HepG2 (cell line): ENCODE data around the gene CFAP221. TPM values are rescaled to one million over a fixed set of nuclear protein-coding genes. Genes with fewer than 3 reads are reported as not detected.

Source experiments
- ATAC-seq: fragments of 200-7000 bp; cut with Tn5 transposase; 3 replicates; pipeline ENCODE4 v1.9.1; 2020; ENCODE audit warnings: mild to moderate bottlenecking, moderate library complexity
- BruUV-seq: library from RNA; stranded (reverse); fragments of 400-500 nt; replicated peaks from 2 replicates; lab custom pipeline; 2021; lab: Mats Ljungman, UMichigan
- CTCF ChIA-PET: fragments of 300-600 bp; formaldehyde crosslinking; extraction: SDS; loops from one replicate; lab custom pipeline; 2021; ENCODE audit warnings: low total read pairs, inconsistent platforms, low intra/inter-chr PET ratio; lab: Yijun Ruan, JAX
- POLR2A ChIA-PET: fragments of 350-600 bp; sonication (Branson Sonifier 250); formaldehyde crosslinking; loops from one replicate; lab custom pipeline; 2020; ENCODE audit warnings: antibody characterized with exemption, inconsistent platforms; lab: Yijun Ruan, JAX
- DNase-seq: peaks from one replicate; pipeline ENCODE4 v3.0.0-alpha.2; 2015; ENCODE audit warnings: low spot score
- FAIRE-seq: peaks from 3 replicates; lab custom pipeline; 2011; peaks lifted over from hg19 to GRCh38; lab: Jason Lieb, UNC
- H2AFZ ChIP-seq: one replicate; pipeline ENCODE4 v1.6.1; 2011; ENCODE audit warnings: low read length, inconsistent platforms
- H3K27ac ChIP-seq: fragments of 300-600 bp; 3 replicates; pipeline ENCODE4 v1.8.0; 2011; ENCODE audit warnings: mixed run types, mild to moderate bottlenecking, mixed read lengths, low read length, inconsistent platforms; ENCODE audit not compliant: insufficient read depth; ENCODE audit errors: extremely low read length
- H3K27me3 ChIP-seq, 2 experiments: fragments of 200-600 bp in 1 of 2; 2 replicates in 1 of 2; 3 replicates in 1 of 2; pipeline versions ENCODE4 v1.6.0 to v1.8.0; 2011; ENCODE audit warnings: low read length in 2 of 2, mild to moderate bottlenecking in 2 of 2, moderate library complexity in 2 of 2, inconsistent platforms in 1 of 2; ENCODE audit not compliant: insufficient read depth in 2 of 2, control insufficient read depth in 1 of 2
- H3K36me3 ChIP-seq, 2 experiments: fragments of 200-600 bp in 1 of 2; replicated peaks in 1 of 2; 2 replicates in 1 of 2; 3 replicates in 1 of 2; pipeline versions ENCODE4 v1.5.1 to v1.8.0; 2011; ENCODE audit warnings: low read length in 2 of 2, inconsistent platforms in 1 of 2; ENCODE audit not compliant: insufficient read depth in 2 of 2, control insufficient read depth in 1 of 2
- H3K4me1 ChIP-seq: 2 replicates; pipeline ENCODE4 v1.5.1; 2012; ENCODE audit warnings: low read length, inconsistent platforms; ENCODE audit not compliant: insufficient read depth
- H3K4me2 ChIP-seq: 2 replicates; pipeline ENCODE4 v1.6.0; 2011; ENCODE audit warnings: low read depth, low read length, inconsistent platforms
- H3K4me3 ChIP-seq, 3 experiments: fragments of 200-600 bp in 1 of 3; sonication (generic), shearing (Covaris generic) in 1 of 3; replicated peaks in 1 of 3; 2 replicates each; pipeline ENCODE4 v1.5.1; 2011 to 2016; ENCODE audit warnings: low read length in 3 of 3, inconsistent platforms in 2 of 3, low read depth in 2 of 3, mild to moderate bottlenecking in 2 of 3, control low read depth in 1 of 3, mixed read lengths in 1 of 3; ENCODE audit not compliant: insufficient read depth in 1 of 3
- H3K79me2 ChIP-seq: one replicate; pipeline ENCODE4 v1.6.1; 2011; ENCODE audit warnings: low read length, inconsistent platforms; ENCODE audit not compliant: insufficient read depth
- H3K9ac ChIP-seq: 2 replicates; pipeline ENCODE4 v1.6.0; 2011; ENCODE audit warnings: mild to moderate bottlenecking, low read depth, low read length, inconsistent platforms; ENCODE audit not compliant: insufficient read depth
- H3K9me3 ChIP-seq: 2 replicates; pipeline ENCODE4 v1.5.1; 2012; ENCODE audit warnings: mild to moderate bottlenecking, low read length
- H4K20me1 ChIP-seq: 2 replicates; pipeline ENCODE4 v1.6.0; 2011; ENCODE audit warnings: inconsistent platforms, mild to moderate bottlenecking, low read length, moderate library complexity; ENCODE audit not compliant: insufficient read depth
- BCL3 ChIP-seq: sonication (generic); formaldehyde crosslinking; IDR thresholded peaks from 2 replicates; pipeline ENCODE4 v1.5.1; 2020; ENCODE audit warnings: mild to moderate bottlenecking, missing genetic modification reagents, moderate library complexity
- BHLHE40 ChIP-seq: IDR thresholded peaks from 2 replicates; pipeline ENCODE4 v1.6.1; 2011; ENCODE audit warnings: low read length, improper control_type of control experiment
- EEA1 ChIP-seq: sonication (generic); formaldehyde crosslinking; IDR thresholded peaks from 2 replicates; pipeline ENCODE4 v1.5.1; 2020; ENCODE audit warnings: mild to moderate bottlenecking, missing genetic modification reagents, borderline replicate concordance
- HMGXB4 ChIP-seq, 2 experiments: sonication (generic) in 1 of 2; formaldehyde crosslinking in 1 of 2; IDR thresholded peaks; 2 replicates each; pipeline versions ENCODE4 v1.4.0 to v1.6.1; 2018 to 2020; ENCODE audit warnings: missing genetic modification reagents in 2 of 2, borderline replicate concordance in 1 of 2, low read depth in 1 of 2, mild to moderate bottlenecking in 1 of 2, missing biosample characterization in 1 of 2
- HNRNPK ChIP-seq: fragments of 200-400 bp; formaldehyde crosslinking; IDR thresholded peaks from 2 replicates; pipeline ENCODE4 v1.6.1; 2018; ENCODE audit warnings: low read length, low read depth, moderate library complexity, mild to moderate bottlenecking; ENCODE audit not compliant: poor library complexity, severe bottlenecking
- TBL1XR1 ChIP-seq: fragments of 150-350 bp; IDR thresholded peaks from 2 replicates; pipeline ENCODE4 v1.6.1; 2014; ENCODE audit warnings: borderline replicate concordance, low read length; ENCODE audit not compliant: partially characterized antibody
- TEAD3 ChIP-seq: optimal IDR thresholded peaks from 2 replicates; pipeline ENCODE3; 2016; ENCODE audit warnings: borderline replicate concordance
- ZBTB4 ChIP-seq: sonication (generic); formaldehyde crosslinking; IDR thresholded peaks from 2 replicates; pipeline ENCODE4 v1.4.0; 2020; ENCODE audit warnings: missing genetic modification reagents, mild to moderate bottlenecking, borderline replicate concordance
- ZNF558 ChIP-seq: sonication (generic); formaldehyde crosslinking; IDR thresholded peaks from 2 replicates; pipeline ENCODE4 v1.9.0; 2022; ENCODE audit warnings: mild to moderate bottlenecking, missing genetic modification reagents, borderline replicate concordance
- ZNF687 ChIP-seq: sonication (generic); formaldehyde crosslinking; IDR thresholded peaks from 2 replicates; pipeline ENCODE4 v1.5.1; 2020; ENCODE audit warnings: mild to moderate bottlenecking, missing genetic modification reagents, moderate library complexity
- WGBS: methylation state at CpG from one replicate; pipeline ENCODE4 v1.1.6; 2017; ENCODE audit warnings: low lambda C conversion rate; 5-methylcytosine and 5-hydroxymethylcytosine counted together
- in situ Hi-C: cut with HindIII; loops from 2 replicates; pipeline ENCODE4 v1.10.0; 2017; ENCODE audit warnings: low pct_unique_long_range_greater_than_20kb; ENCODE audit not compliant: extremely low pct_ligation_motif_present
- intact Hi-C: fragments of 100-400 bp; cut with micrococcal nuclease; formaldehyde crosslinking; loops from one replicate; pipeline ENCODE4 v1.10.0; 2022; ENCODE audit not compliant: unreplicated experiment
- polyA plus RNA-seq, 8 experiments: library from polyadenylated mRNA; depleted of rRNA in 3 of 8; stranded (reverse) in 7 of 8; unstranded in 1 of 8; fragments of >200 nt; fragmentation: Illumina TruSeq in 4 of 8; extraction: Trizol in 4 of 8; gene quantifications; 2 replicates each; pipeline versions ENCODE4 v1.2.1 to v1.2.3, GENCODE V29; 2011 to 2016; ENCODE audit warnings: low read depth in 4 of 8, missing spikeins in 1 of 8, mixed read lengths in 1 of 8; ENCODE audit not compliant: insufficient read depth in 1 of 8
- total RNA-seq, 5 experiments: library from RNA; depleted of rRNA; stranded (reverse); fragments of >200 nt; fragmentation: Illumina TruSeq; extraction: Trizol; gene quantifications; 2 replicates each; pipeline ENCODE4 v1.2.3, GENCODE V29; 2016; ENCODE audit warnings: low read depth in 1 of 5

Gene CFAP221
- total and polyA plus RNA-seq, 2 of the 13 experiments (the other 11 are each of a cell fraction or from before 2014, with no cell fraction given), result not detected

- TF ChIP-seq ZNF687 (peak; percentile 96), ZNF558 (no peak), HNRNPK (no peak), TBL1XR1 (no peak), BHLHE40 (0 out of 2 replicates have a peak, but pooled peaks have one; percentile 8)
These were observed 147.5 kb downstream of the CFAP221 start (continued) for GRCh38 chr2:119691651-119692245.

GRCh38 chr2:119692310-119692709, 148.1 kb downstream of the CFAP221 start:
- in situ Hi-C loops (no loop called here), intact Hi-C loops (no loop called here)
- Histone ChIP-seq H3K36me3 (peaks cover 1 to 10% of the 10 kb centered on the region in 2 experiments; a peak in 2 of 5 replicates), H3K27ac (peak overlapping the region; percentile 13), H3K4me2 (peak overlapping the region; percentile 27; the same call in 1 of the 2 replicates), H3K9me3 (no peaks in the 10 kb centered on the region), H3K4me3 (no peak overlapping the region), H2AFZ (no peak overlapping the region), H4K20me1 (no peaks in the 10 kb centered on the region), H3K79me2 (no peaks in the 10 kb centered on the region), H3K27me3 (no peaks in the 10 kb centered on the region), H3K4me1 (peaks cover 64% of the 10 kb centered on the region), H3K9ac (no peak overlapping the region)
- WGBS, result 84% methylated on average over 7 of the region's 7 CpGs
- ChIA-PET CTCF (no interaction called here), POLR2A (interaction anchor here (0.7 to 2.2 kb wide), 5 partner anchors 10 to 305 kb away, joined by 3 to 12 read pairs (median 4); partner anchors contain the start of gene TMEM177)
- no peak; the same call in 2 of the 3 replicates for ATAC-seq
- no peak for FAIRE-seq
- no TSS peak for BruUV-seq
- DNase-seq, result no peak
- TF ChIP-seq BCL3 (peak; percentile 58; the same call in 1 of the 2 replicates), TEAD3 (CRISPR knock-in tag) (peak; percentile 4), EEA1 (CRISPR knock-in tag) (0 out of 2 replicates have a peak, but pooled peaks have one; percentile 19), HMGXB4 (CRISPR knock-in tag; IDR thresholded peaks at IDR 0.05; ENCODE audit: borderline replicate concordance in 1 of 2, low read depth in 1 of 2) (0 out of 4 replicates have a peak, but pooled peaks of 1 of the 2 experiments have one; percentile 3), ZBTB4 (0 out of 2 replicates have a peak, but pooled peaks have one; percentile 11)
